Hematopoietic multipotent progenitor cell treated with erythropoietin and hydrocortisone succinate and interleukin-3 and kit ligand, for 15 days (in vitro differentiated cells): ENCODE data around the gene ARGLU1.

Experiments
- DNase-seq: peaks from one replicate; pipeline ENCODE4 v3.0.0-alpha.2; 2015; ENCODE audit warnings: low spot score

The ARGLU1 gene

GRCh38 chr13:106524108-106524507 is 43.8 kb downstream of the ARGLU1 start:
- DNase-seq, result no peak

- no peak for DNase-seq
Measured at GRCh38 chr13:106523576-106523975, 44.4 kb downstream of the ARGLU1 start.

- no peak for DNase-seq
Measured at GRCh38 chr13:106522898-106523525, 44.9 kb downstream of the ARGLU1 start.

- no peak for DNase-seq
Measured at GRCh38 chr13:106522112-106522705, 45.7 kb downstream of the ARGLU1 start.

- no peak for DNase-seq
Measured at GRCh38 chr13:106521095-106521799, 46.7 kb downstream of the ARGLU1 start.

- no peak for DNase-seq
Measured at GRCh38 chr13:106520251-106521054, 47.5 kb downstream of the ARGLU1 start.

- DNase-seq, result no peak
Measured at GRCh38 chr13:106518512-106518911, 49.4 kb downstream of the ARGLU1 start.

GRCh38 chr13:106517109-106517847 is 50.7 kb downstream of the ARGLU1 start:
- no peak for DNase-seq

- DNase-seq, result no peak
Measured at GRCh38 chr13:106515635-106516254, 52.2 kb downstream of the ARGLU1 start.

- no peak for DNase-seq
Measured at GRCh38 chr13:106514928-106515634, 52.9 kb downstream of the ARGLU1 start.

GRCh38 chr13:106513025-106513983 is 54.6 kb downstream of the ARGLU1 start:
- no peak for DNase-seq

- DNase-seq, result peak; percentile 30
Measured at GRCh38 chr13:106507560-106508274, 60.2 kb downstream of the ARGLU1 start.

GRCh38 chr13:106506286-106506685 is 61.7 kb downstream of the ARGLU1 start:
- no peak for DNase-seq

- DNase-seq, result no peak
Measured at GRCh38 chr13:106505732-106506131, 62.2 kb downstream of the ARGLU1 start.

GRCh38 chr13:106505295-106505694 is 62.6 kb downstream of the ARGLU1 start:
- DNase-seq, result no peak

- no peak for DNase-seq
Measured at GRCh38 chr13:106503730-106504453, 64.0 kb downstream of the ARGLU1 start.

GRCh38 chr13:106503272-106503671 is 64.7 kb downstream of the ARGLU1 start:
- DNase-seq, result no peak

GRCh38 chr13:106500445-106500844 is 67.5 kb downstream of the ARGLU1 start:
- DNase-seq, result no peak
